Vagina (tissue), 2 donors: ENCODE measurements around the gene ZNF519. TPM values are rescaled to one million over a fixed set of nuclear protein-coding genes. Genes with fewer than 3 reads are reported as not detected.
"Not testable (repeated sequence)": the region's sequence is repeated elsewhere in the genome, so short reads cannot be mapped to it uniquely, and the experiment has no call there.

Experiments
- DNase-seq, 2 donors: peaks; one replicate each; pipeline ENCODE4 v3.0.0-alpha.2; 2017; ENCODE audit errors: extremely low spot score in 2 of 2
- H3K27ac ChIP-seq: fragments of 200-600 bp; sonication (generic); one replicate; pipeline ENCODE4 v1.5.1; 2019
- H3K27me3 ChIP-seq: fragments of 200-600 bp; sonication (generic); one replicate; pipeline ENCODE4 v1.5.1; 2019
- H3K36me3 ChIP-seq, 2 donors: fragments of 200-600 bp; sonication (generic); one replicate each; pipeline ENCODE4 v1.5.1; 2017 to 2019
- H3K4me1 ChIP-seq: fragments of 200-600 bp; sonication (generic); one replicate; pipeline ENCODE4 v1.5.1; 2019
- H3K4me3 ChIP-seq, 2 donors: fragments of 200-600 bp; sonication (generic); 1 replicate in 1 of 2; 2 replicates in 1 of 2; pipeline ENCODE4 v1.5.1; 2016 to 2019
- H3K9me3 ChIP-seq: fragments of 200-600 bp; sonication (generic); one replicate; pipeline ENCODE4 v1.5.1; 2019
- intact Hi-C: fragments of 100-400 bp; cut with DNase I; formaldehyde crosslinking; loops from one replicate; pipeline ENCODE4 v1.15.1; 2023
- total RNA-seq: library from RNA; depleted of rRNA; stranded (reverse); fragments of >200 nt; gene quantifications from one replicate; pipeline ENCODE4 v1.2.3, GENCODE V29; 2016

The ZNF519 gene
- total RNA-seq, 1 donor from 2014 or later, result 5.6 TPM

GRCh38 chr18:14171301-14172141 lies 39.3 kb upstream of the ZNF519 start:
- H3K36me3 ChIP-seq, H3K4me1 ChIP-seq, DNase-seq, H3K27ac ChIP-seq, intact Hi-C loops, H3K4me3 ChIP-seq, H3K27me3 ChIP-seq, H3K9me3 ChIP-seq: not testable (repeated sequence)

- intact Hi-C loops, H3K9me3 ChIP-seq, H3K27me3 ChIP-seq, H3K4me1 ChIP-seq, H3K27ac ChIP-seq, H3K36me3 ChIP-seq, H3K4me3 ChIP-seq: not testable (repeated sequence)
- peak in 1 of 2 donors; percentile 79 for DNase-seq
These were observed 38.3 kb upstream of the ZNF519 start for GRCh38 chr18:14170367-14171036.

- H3K4me1 ChIP-seq, intact Hi-C loops, H3K4me3 ChIP-seq, DNase-seq, H3K27me3 ChIP-seq, H3K9me3 ChIP-seq, H3K36me3 ChIP-seq, H3K27ac ChIP-seq: not testable (repeated sequence)
These were observed 30.7 kb upstream of the ZNF519 start for GRCh38 chr18:14162915-14163314.

GRCh38 chr18:14151564-14152113 lies 19.4 kb upstream of the ZNF519 start:
- intact Hi-C loops, H3K9me3 ChIP-seq, H3K4me3 ChIP-seq, H3K27me3 ChIP-seq, H3K36me3 ChIP-seq, H3K4me1 ChIP-seq, H3K27ac ChIP-seq: not testable (repeated sequence)
- peak in 1 of 2 donors; percentile 92 for DNase-seq

- H3K36me3 ChIP-seq, H3K27ac ChIP-seq, H3K4me3 ChIP-seq, DNase-seq, H3K9me3 ChIP-seq, H3K27me3 ChIP-seq, intact Hi-C loops, H3K4me1 ChIP-seq: not testable (repeated sequence)
These were observed 18.5 kb upstream of the ZNF519 start for GRCh38 chr18:14150766-14151165.

GRCh38 chr18:14149916-14150420 lies 17.7 kb upstream of the ZNF519 start:
- H3K27me3 ChIP-seq, H3K4me3 ChIP-seq, intact Hi-C loops, H3K36me3 ChIP-seq, H3K4me1 ChIP-seq, H3K27ac ChIP-seq, DNase-seq, H3K9me3 ChIP-seq: not testable (repeated sequence)

GRCh38 chr18:14149121-14149850 lies 17.1 kb upstream of the ZNF519 start:
- H3K4me3 ChIP-seq, DNase-seq, intact Hi-C loops, H3K27me3 ChIP-seq, H3K27ac ChIP-seq, H3K36me3 ChIP-seq, H3K9me3 ChIP-seq, H3K4me1 ChIP-seq: not testable (repeated sequence)

GRCh38 chr18:14147935-14148865 lies 16.0 kb upstream of the ZNF519 start:
- intact Hi-C loops, H3K4me1 ChIP-seq, H3K9me3 ChIP-seq, H3K27ac ChIP-seq, H3K27me3 ChIP-seq, H3K4me3 ChIP-seq, H3K36me3 ChIP-seq: not testable (repeated sequence)
- DNase-seq, result peak in 1 of 2 donors; percentile 91

- intact Hi-C loops, H3K9me3 ChIP-seq, DNase-seq, H3K27ac ChIP-seq, H3K4me1 ChIP-seq, H3K36me3 ChIP-seq, H3K4me3 ChIP-seq, H3K27me3 ChIP-seq: not testable (repeated sequence)
These were observed 14.5 kb upstream of the ZNF519 start for GRCh38 chr18:14146771-14147170.

GRCh38 chr18:14145581-14146338 lies 13.5 kb upstream of the ZNF519 start:
- H3K36me3 ChIP-seq, H3K4me1 ChIP-seq, DNase-seq, H3K9me3 ChIP-seq, intact Hi-C loops, H3K27me3 ChIP-seq, H3K4me3 ChIP-seq, H3K27ac ChIP-seq: not testable (repeated sequence)

GRCh38 chr18:14145021-14145420 lies 12.8 kb upstream of the ZNF519 start:
- H3K9me3 ChIP-seq, DNase-seq, H3K4me3 ChIP-seq, H3K27me3 ChIP-seq, H3K36me3 ChIP-seq, H3K4me1 ChIP-seq, H3K27ac ChIP-seq, intact Hi-C loops: not testable (repeated sequence)
